Ectodermal cell (in vitro differentiated cells): ENCODE measurements around the gene POLR2M.

Source experiments
- H3K27ac ChIP-seq: 2 replicates; pipeline ENCODE4 v1.7.0; 2013; ENCODE audit warnings: mild to moderate bottlenecking, low read depth, low read length; ENCODE audit not compliant: insufficient read depth, poor library complexity, severe bottlenecking
- H3K27me3 ChIP-seq: 2 replicates; pipeline ENCODE4 v1.7.0; 2013; ENCODE audit warnings: mild to moderate bottlenecking, low read length; ENCODE audit not compliant: insufficient read depth, control insufficient read depth, poor library complexity, severe bottlenecking
- H3K36me3 ChIP-seq: one replicate; pipeline ENCODE4 v1.7.0; 2013; ENCODE audit warnings: low read length; ENCODE audit not compliant: control insufficient read depth, insufficient read depth
- H3K4me1 ChIP-seq: one replicate; pipeline ENCODE4 v1.7.0; 2013; ENCODE audit warnings: low read length; ENCODE audit not compliant: control insufficient read depth, insufficient read depth
- H3K4me3 ChIP-seq: 2 replicates; pipeline ENCODE4 v1.7.0; 2013; ENCODE audit warnings: low read depth, low read length, control low read depth; ENCODE audit not compliant: insufficient read depth
- H3K9me3 ChIP-seq: 2 replicates; pipeline ENCODE4 v1.7.0; 2013; ENCODE audit warnings: mild to moderate bottlenecking, low read length, moderate library complexity; ENCODE audit not compliant: control insufficient read depth
- WGBS, 2 experiments: methylation state at CpG; one replicate each; pipeline ENCODE4 v1.1.7; 2013; ENCODE audit warnings: missing lambda C conversion rate in 2 of 2; 5-methylcytosine and 5-hydroxymethylcytosine counted together

The POLR2M gene

GRCh38 chr15:57691082-57691481, 15.4 kb upstream of the POLR2M start:
- no peaks in the 10 kb centered on the region for H3K36me3 ChIP-seq
- no peaks in the 10 kb centered on the region for H3K27me3 ChIP-seq
- no peak overlapping the region for H3K27ac ChIP-seq
- H3K4me1 ChIP-seq, result no peaks in the 10 kb centered on the region
- no peaks in the 10 kb centered on the region for H3K9me3 ChIP-seq
- WGBS, 2 experiments, result 91 to 100% methylated on average over 1 of the region's 1 CpG
- H3K4me3 ChIP-seq, result no peak overlapping the region

- Histone ChIP-seq H3K27me3 (no peaks in the 10 kb centered on the region), H3K4me1 (no peaks in the 10 kb centered on the region), H3K9me3 (no peaks in the 10 kb centered on the region), H3K36me3 (no peaks in the 10 kb centered on the region), H3K4me3 (no peak overlapping the region), H3K27ac (no peak overlapping the region)
- 92 to 96% methylated on average over 1 of the region's 1 CpG for WGBS, 2 experiments
These were observed 13.8 kb upstream of the POLR2M start for GRCh38 chr15:57692709-57693108.

GRCh38 chr15:57694279-57694678, 12.2 kb upstream of the POLR2M start:
- Histone ChIP-seq H3K27me3 (no peaks in the 10 kb centered on the region), H3K4me1 (no peaks in the 10 kb centered on the region), H3K27ac (no peak overlapping the region), H3K9me3 (no peaks in the 10 kb centered on the region), H3K4me3 (no peak overlapping the region), H3K36me3 (no peaks in the 10 kb centered on the region)
- 89 to 100% methylated on average over 1 of the region's 1 CpG for WGBS, 2 experiments

GRCh38 chr15:57696146-57696545, 10.4 kb upstream of the POLR2M start:
- WGBS, 2 experiments, result 84 to 92% methylated on average over 5 of the region's 5 CpGs
- H3K9me3 ChIP-seq, result no peaks in the 10 kb centered on the region
- H3K27ac ChIP-seq, result no peak overlapping the region
- H3K4me3 ChIP-seq, result no peak overlapping the region
- H3K36me3 ChIP-seq, result no peaks in the 10 kb centered on the region
- H3K4me1 ChIP-seq, result no peaks in the 10 kb centered on the region
- H3K27me3 ChIP-seq, result peaks cover 5% of the 10 kb centered on the region

- WGBS, 2 experiments, result 87 to 91% methylated on average over 4 of the region's 4 CpGs
- Histone ChIP-seq H3K27me3 (peaks cover 15% of the 10 kb centered on the region), H3K36me3 (no peaks in the 10 kb centered on the region), H3K9me3 (no peaks in the 10 kb centered on the region), H3K4me3 (no peak overlapping the region), H3K27ac (no peak overlapping the region), H3K4me1 (no peaks in the 10 kb centered on the region)
These were observed 8.9 kb upstream of the POLR2M start for GRCh38 chr15:57697588-57697987.

- no peak overlapping the region for H3K27ac ChIP-seq
- H3K27me3 ChIP-seq, result peaks cover 22% of the 10 kb centered on the region
- H3K4me1 ChIP-seq, result no peaks in the 10 kb centered on the region
- no peak overlapping the region for H3K4me3 ChIP-seq
- no peaks in the 10 kb centered on the region for H3K36me3 ChIP-seq
- H3K9me3 ChIP-seq, result no peaks in the 10 kb centered on the region
These were observed 8.3 kb upstream of the POLR2M start for GRCh38 chr15:57698243-57698642.

- Histone ChIP-seq H3K27me3 (peaks cover 22% of the 10 kb centered on the region), H3K9me3 (no peaks in the 10 kb centered on the region), H3K4me1 (no peaks in the 10 kb centered on the region), H3K27ac (no peak overlapping the region), H3K36me3 (no peaks in the 10 kb centered on the region), H3K4me3 (no peak overlapping the region)
- 92 to 98% methylated on average over 3 to 4 of the region's 4 CpGs for WGBS, 2 experiments
These were observed 7.5 kb upstream of the POLR2M start for GRCh38 chr15:57698991-57699390.

- H3K9me3 ChIP-seq, result no peaks in the 10 kb centered on the region
- WGBS, 2 experiments, result 84 to 90% methylated on average over 2 of the region's 2 CpGs
- H3K27ac ChIP-seq, result no peak overlapping the region
- H3K4me1 ChIP-seq, result peaks cover 9% of the 10 kb centered on the region
- peaks cover 26% of the 10 kb centered on the region for H3K27me3 ChIP-seq
- H3K36me3 ChIP-seq, result no peaks in the 10 kb centered on the region
- H3K4me3 ChIP-seq, result no peak overlapping the region
These were observed 3.1 kb upstream of the POLR2M start for GRCh38 chr15:57703387-57703786.

- H3K27me3 ChIP-seq, result peaks cover 26% of the 10 kb centered on the region
- peaks cover 4% of the 10 kb centered on the region for H3K36me3 ChIP-seq
- H3K4me1 ChIP-seq, result peaks cover 9% of the 10 kb centered on the region
- 94 to 95% methylated on average over 3 of the region's 3 CpGs for WGBS, 2 experiments
- no peaks in the 10 kb centered on the region for H3K9me3 ChIP-seq
- no peak overlapping the region for H3K27ac ChIP-seq
- H3K4me3 ChIP-seq, result no peak overlapping the region
These were observed 2.1 kb upstream of the POLR2M start for GRCh38 chr15:57704441-57704840.

- Histone ChIP-seq H3K27ac (no peak overlapping the region), H3K4me1 (peaks cover 9% of the 10 kb centered on the region), H3K9me3 (no peaks in the 10 kb centered on the region), H3K4me3 (peak overlapping the region; percentile 97), H3K36me3 (peaks cover 15% of the 10 kb centered on the region), H3K27me3 (peaks cover 23% of the 10 kb centered on the region)
- 92% methylated on average over 12 of the region's 12 CpGs for WGBS, 2 experiments
These were observed 639 bp upstream of the POLR2M start for GRCh38 chr15:57705746-57706404.

- H3K36me3 ChIP-seq, result peaks cover 27% of the 10 kb centered on the region
- H3K4me1 ChIP-seq, result peaks cover 9% of the 10 kb centered on the region
- H3K4me3 ChIP-seq, result peak overlapping the region; percentile 97
- H3K27me3 ChIP-seq, result peaks cover 6% of the 10 kb centered on the region
- WGBS, 2 experiments, result 100% methylated on average over 3 of the region's 4 CpGs
- H3K9me3 ChIP-seq, result no peaks in the 10 kb centered on the region
- H3K27ac ChIP-seq, result no peak overlapping the region
These were observed 1.5 kb downstream of the POLR2M start for GRCh38 chr15:57708047-57708446.
